Measurements from ENCODE around the gene SNTN. TPM values are rescaled to one million over a fixed set of nuclear protein-coding genes. Genes with fewer than 3 reads are reported as not detected.

Gene SNTN
- polyA plus RNA-seq, 1 donor from 2014 or later, result not detected

DNA sequence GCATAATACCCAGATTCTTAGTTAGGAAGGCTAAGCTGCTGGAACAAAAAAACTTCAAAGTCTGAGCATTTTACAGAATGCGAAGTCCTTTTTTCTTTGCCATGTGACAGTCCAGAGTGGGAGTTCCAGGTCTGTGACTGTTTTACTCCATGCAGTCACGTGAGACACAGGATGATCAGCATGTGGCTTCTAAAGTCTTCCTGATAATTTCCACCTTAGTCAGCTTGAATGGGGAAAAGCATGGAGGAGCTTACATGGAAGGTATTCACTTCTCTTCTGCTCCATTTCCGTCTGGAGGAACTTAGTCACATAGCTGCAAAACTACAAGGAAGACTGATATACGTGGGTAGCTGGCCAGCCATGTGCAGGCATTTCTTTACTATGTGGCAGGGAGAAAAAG lies 1.7 kb downstream of the SNTN start:
- Histone ChIP-seq H3K27me3 (ENCODE audit: insufficient read depth, low read depth, low read length) (no peaks in the 10 kb centered on the region), H3K9me2 (ENCODE audit: insufficient read depth, low read length) (no peaks in the 10 kb centered on the region), H3K36me3 (ENCODE audit: insufficient read depth, low read length) (no peaks in the 10 kb centered on the region), H3K4me2 (ENCODE audit: low read length) (no peak overlapping the region), H3K79me2 (replicated peaks; ENCODE audit: insufficient read depth, low read length) (no peaks in the 10 kb centered on the region), H3K9me3 (ENCODE audit: low read length) (no peaks in the 10 kb centered on the region), H3K27ac (ENCODE audit: low read length) (no peak overlapping the region), H3F3A (ENCODE audit: insufficient read depth, low read length, poor library complexity, severe bottlenecking) (no peaks in the 10 kb centered on the region), H3K9ac (ENCODE audit: low read length) (no peak overlapping the region), H3K4me3 (ENCODE audit: low read length) (no peak overlapping the region), H4K20me1 (ENCODE audit: insufficient read depth) (no peaks in the 10 kb centered on the region), H2AFZ (ENCODE audit: low read depth, low read length) (no peak overlapping the region)
- TF ChIP-seq, protein P1, sequence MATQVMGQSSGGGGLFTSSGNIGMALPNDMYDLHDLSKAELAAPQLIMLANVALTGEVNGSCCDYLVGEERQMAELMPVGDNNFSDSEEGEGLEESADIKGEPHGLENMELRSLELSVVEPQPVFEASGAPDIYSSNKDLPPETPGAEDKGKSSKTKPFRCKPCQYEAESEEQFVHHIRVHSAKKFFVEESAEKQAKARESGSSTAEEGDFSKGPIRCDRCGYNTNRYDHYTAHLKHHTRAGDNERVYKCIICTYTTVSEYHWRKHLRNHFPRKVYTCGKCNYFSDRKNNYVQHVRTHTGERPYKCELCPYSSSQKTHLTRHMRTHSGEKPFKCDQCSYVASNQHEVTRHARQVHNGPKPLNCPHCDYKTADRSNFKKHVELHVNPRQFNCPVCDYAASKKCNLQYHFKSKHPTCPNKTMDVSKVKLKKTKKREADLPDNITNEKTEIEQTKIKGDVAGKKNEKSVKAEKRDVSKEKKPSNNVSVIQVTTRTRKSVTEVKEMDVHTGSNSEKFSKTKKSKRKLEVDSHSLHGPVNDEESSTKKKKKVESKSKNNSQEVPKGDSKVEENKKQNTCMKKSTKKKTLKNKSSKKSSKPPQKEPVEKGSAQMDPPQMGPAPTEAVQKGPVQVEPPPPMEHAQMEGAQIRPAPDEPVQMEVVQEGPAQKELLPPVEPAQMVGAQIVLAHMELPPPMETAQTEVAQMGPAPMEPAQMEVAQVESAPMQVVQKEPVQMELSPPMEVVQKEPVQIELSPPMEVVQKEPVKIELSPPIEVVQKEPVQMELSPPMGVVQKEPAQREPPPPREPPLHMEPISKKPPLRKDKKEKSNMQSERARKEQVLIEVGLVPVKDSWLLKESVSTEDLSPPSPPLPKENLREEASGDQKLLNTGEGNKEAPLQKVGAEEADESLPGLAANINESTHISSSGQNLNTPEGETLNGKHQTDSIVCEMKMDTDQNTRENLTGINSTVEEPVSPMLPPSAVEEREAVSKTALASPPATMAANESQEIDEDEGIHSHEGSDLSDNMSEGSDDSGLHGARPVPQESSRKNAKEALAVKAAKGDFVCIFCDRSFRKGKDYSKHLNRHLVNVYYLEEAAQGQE (IDR thresholded peaks at IDR 0.05; ENCODE audit: borderline replicate concordance), result no peak
- TF ChIP-seq EP300 (conservative IDR thresholded peaks at IDR 0.05; ENCODE audit: poor library complexity, severe bottlenecking) (no peak), TAF1 (IDR thresholded peaks at IDR 0.05; ENCODE audit: low read depth) (no peak), EZH2 (IDR thresholded peaks at IDR 0.05; ENCODE audit: borderline replicate concordance, insufficient read depth, low read length, poor library complexity, severe bottlenecking) (no peak), RAD21 (conservative IDR thresholded peaks at IDR 0.05) (no peak), SMC3 (conservative IDR thresholded peaks at IDR 0.05; ENCODE audit: poor library complexity) (no peak), MXI1 (conservative IDR thresholded peaks at IDR 0.05; ENCODE audit: poor library complexity, severe bottlenecking) (no peak), POLR2AphosphoS5 (IDR thresholded peaks at IDR 0.05) (no peak)

DNA sequence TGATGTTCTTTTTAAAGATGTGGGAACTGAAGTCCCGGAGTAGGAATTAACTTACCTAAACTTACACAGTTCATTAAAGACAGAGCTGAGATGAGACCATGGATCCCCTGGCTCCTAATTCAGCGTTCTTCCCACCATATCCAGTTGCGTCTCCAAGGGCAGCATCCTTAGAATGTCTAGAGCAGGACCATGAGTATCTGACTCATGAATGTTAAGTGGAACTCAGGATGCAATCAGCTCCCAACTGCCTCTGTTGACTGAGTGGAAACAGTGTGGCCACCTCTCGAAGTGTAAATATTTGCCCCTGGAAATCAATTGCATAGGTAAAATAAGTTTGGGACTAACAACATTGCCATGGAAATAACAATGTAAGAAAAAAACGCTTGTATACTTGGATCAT lies 2.5 kb downstream of the SNTN start:
- Histone ChIP-seq H3K36me3 (ENCODE audit: insufficient read depth, low read length) (no peaks in the 10 kb centered on the region), H3K9ac (ENCODE audit: low read length) (no peak overlapping the region), H3F3A (ENCODE audit: insufficient read depth, low read length, poor library complexity, severe bottlenecking) (no peaks in the 10 kb centered on the region)

More for the DNA sequence above, 2.5 kb downstream of the SNTN start:
- no peak overlapping the region for H3K27ac ChIP-seq (ENCODE audit: low read length)
- H3K27me3 ChIP-seq (ENCODE audit: insufficient read depth, low read depth, low read length), result no peaks in the 10 kb centered on the region
- no peaks in the 10 kb centered on the region for H3K9me3 ChIP-seq (ENCODE audit: low read length)
- H3K4me2 ChIP-seq (ENCODE audit: low read length), result no peak overlapping the region
- H4K20me1 ChIP-seq (ENCODE audit: insufficient read depth), result no peaks in the 10 kb centered on the region
- TF ChIP-seq, protein P1 (IDR thresholded peaks at IDR 0.05; ENCODE audit: borderline replicate concordance), result no peak
- TF ChIP-seq TAF1 (IDR thresholded peaks at IDR 0.05; ENCODE audit: low read depth) (no peak), RAD21 (conservative IDR thresholded peaks at IDR 0.05) (no peak), SMC3 (conservative IDR thresholded peaks at IDR 0.05; ENCODE audit: poor library complexity) (no peak), EP300 (conservative IDR thresholded peaks at IDR 0.05; ENCODE audit: poor library complexity, severe bottlenecking) (no peak), EZH2 (IDR thresholded peaks at IDR 0.05; ENCODE audit: borderline replicate concordance, insufficient read depth, low read length, poor library complexity, severe bottlenecking) (no peak), MXI1 (conservative IDR thresholded peaks at IDR 0.05; ENCODE audit: poor library complexity, severe bottlenecking) (no peak), POLR2AphosphoS5 (IDR thresholded peaks at IDR 0.05) (no peak)
- TF ChIP-seq, protein P2, sequence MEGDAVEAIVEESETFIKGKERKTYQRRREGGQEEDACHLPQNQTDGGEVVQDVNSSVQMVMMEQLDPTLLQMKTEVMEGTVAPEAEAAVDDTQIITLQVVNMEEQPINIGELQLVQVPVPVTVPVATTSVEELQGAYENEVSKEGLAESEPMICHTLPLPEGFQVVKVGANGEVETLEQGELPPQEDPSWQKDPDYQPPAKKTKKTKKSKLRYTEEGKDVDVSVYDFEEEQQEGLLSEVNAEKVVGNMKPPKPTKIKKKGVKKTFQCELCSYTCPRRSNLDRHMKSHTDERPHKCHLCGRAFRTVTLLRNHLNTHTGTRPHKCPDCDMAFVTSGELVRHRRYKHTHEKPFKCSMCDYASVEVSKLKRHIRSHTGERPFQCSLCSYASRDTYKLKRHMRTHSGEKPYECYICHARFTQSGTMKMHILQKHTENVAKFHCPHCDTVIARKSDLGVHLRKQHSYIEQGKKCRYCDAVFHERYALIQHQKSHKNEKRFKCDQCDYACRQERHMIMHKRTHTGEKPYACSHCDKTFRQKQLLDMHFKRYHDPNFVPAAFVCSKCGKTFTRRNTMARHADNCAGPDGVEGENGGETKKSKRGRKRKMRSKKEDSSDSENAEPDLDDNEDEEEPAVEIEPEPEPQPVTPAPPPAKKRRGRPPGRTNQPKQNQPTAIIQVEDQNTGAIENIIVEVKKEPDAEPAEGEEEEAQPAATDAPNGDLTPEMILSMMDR (IDR thresholded peaks at IDR 0.05; ENCODE audit: poor library complexity, severe bottlenecking), result no peak
- no peak overlapping the region for H3K4me3 ChIP-seq (ENCODE audit: low read length)
- no peak overlapping the region for H2AFZ ChIP-seq (ENCODE audit: low read depth, low read length)
- H3K9me2 ChIP-seq (ENCODE audit: insufficient read depth, low read length), result no peaks in the 10 kb centered on the region
- no peaks in the 10 kb centered on the region for H3K79me2 ChIP-seq (replicated peaks; ENCODE audit: insufficient read depth, low read length)

All from neural cell (in vitro differentiated cells).